Endothelial cell of umbilical vein (primary cell): ENCODE data around the gene NCOA7. TPM values are rescaled to one million over a fixed set of nuclear protein-coding genes. Genes with fewer than 3 reads are reported as not detected.

Experiments
- BruUV-seq: library from RNA; stranded (reverse); fragments of 400-500 nt; replicated peaks from 2 replicates; lab custom pipeline; 2021; lab: Mats Ljungman, UMichigan
- CTCF ChIA-PET: fragments of 300-600, 350-600 bp; sonication (Branson Sonifier 250); formaldehyde crosslinking; loops from one replicate; lab custom pipeline; 2021; ENCODE audit warnings: antibody characterized with exemption, inconsistent platforms; lab: Charles Lee
- POLR2A ChIA-PET: fragments of 300-600, 350-600 bp; sonication (Branson Sonifier 250); formaldehyde crosslinking; loops from one replicate; lab custom pipeline; 2021; ENCODE audit warnings: antibody characterized with exemption, inconsistent platforms; lab: Charles Lee
- DNase-seq: peaks from one replicate; pipeline ENCODE4 v3.0.0-alpha.2; 2011; ENCODE audit warnings: low read depth, low spot score
- FAIRE-seq: peaks from 2 replicates; lab custom pipeline; 2011; peaks lifted over from hg19 to GRCh38; lab: Jason Lieb, UNC
- H2AFZ ChIP-seq: 2 replicates; pipeline ENCODE4 v1.6.0; 2012; ENCODE audit warnings: low read depth, low read length, control low read depth, inconsistent platforms
- H3K27ac ChIP-seq: 2 replicates; pipeline ENCODE4 v1.5.1; 2011; ENCODE audit warnings: low read depth, mild to moderate bottlenecking, control low read depth, low read length, moderate library complexity; ENCODE audit not compliant: insufficient read depth
- H3K27me3 ChIP-seq, 2 experiments: 2 replicates each; pipeline versions ENCODE4 v1.6.0 to v1.6.1; 2011; ENCODE audit warnings: low read length in 2 of 2, mixed read lengths in 1 of 2; ENCODE audit not compliant: control insufficient read depth in 2 of 2, insufficient read depth in 2 of 2
- H3K36me3 ChIP-seq, 2 experiments: 2 replicates in 1 of 2; 3 replicates in 1 of 2; pipeline ENCODE4 v1.5.1; 2011; ENCODE audit warnings: low read length in 2 of 2, mild to moderate bottlenecking in 1 of 2, moderate library complexity in 1 of 2; ENCODE audit not compliant: control insufficient read depth in 2 of 2, insufficient read depth in 2 of 2; ENCODE audit errors: extremely low read depth in 1 of 2
- H3K4me1 ChIP-seq: 3 replicates; pipeline ENCODE4 v1.5.1; 2011; ENCODE audit warnings: mild to moderate bottlenecking, low read length; ENCODE audit not compliant: control insufficient read depth, insufficient read depth; ENCODE audit errors: extremely low read depth
- H3K4me2 ChIP-seq: 2 replicates; pipeline ENCODE4 v1.6.1; 2011; ENCODE audit warnings: low read length, control low read depth, mixed read lengths; ENCODE audit not compliant: insufficient read depth
- H3K4me3 ChIP-seq, 3 experiments: fragments of 200-600 bp in 1 of 3; sonication (generic), shearing (Covaris generic) in 1 of 3; replicated peaks in 1 of 3; 2 replicates each; pipeline ENCODE4 v1.5.1; 2011 to 2016; ENCODE audit warnings: control low read depth in 3 of 3, low read length in 3 of 3, mild to moderate bottlenecking in 2 of 3, inconsistent platforms in 1 of 3, low read depth in 1 of 3, moderate library complexity in 1 of 3; ENCODE audit not compliant: insufficient read depth in 1 of 3
- H3K79me2 ChIP-seq: 2 replicates; pipeline ENCODE4 v1.6.0; 2012; ENCODE audit warnings: low read length, inconsistent platforms; ENCODE audit not compliant: control insufficient read depth, insufficient read depth
- H3K9ac ChIP-seq: replicated peaks from 2 replicates; pipeline ENCODE3; 2011; ENCODE audit warnings: low read length, control low read depth; ENCODE audit not compliant: insufficient read depth; ENCODE audit errors: extremely low read depth
- H3K9me1 ChIP-seq: replicated peaks from 3 replicates; pipeline ENCODE4 v1.6.0; 2011; ENCODE audit warnings: mild to moderate bottlenecking, low read length; ENCODE audit not compliant: control insufficient read depth, insufficient read depth; ENCODE audit errors: extremely low read depth
- H3K9me3 ChIP-seq: replicated peaks from 2 replicates; pipeline ENCODE4 v1.5.1; 2012; ENCODE audit warnings: low read length, inconsistent platforms; ENCODE audit not compliant: control insufficient read depth, insufficient read depth
- H4K20me1 ChIP-seq: replicated peaks from 2 replicates; pipeline ENCODE3; 2011; ENCODE audit warnings: mild to moderate bottlenecking, low read length; ENCODE audit not compliant: control insufficient read depth, insufficient read depth; ENCODE audit errors: extremely low read depth
- CTCF ChIP-seq, 2 donors: IDR thresholded peaks; 1 replicate in 1 of 2; 2 replicates in 1 of 2; pipeline ENCODE4 v1.5.1; 2011; ENCODE audit warnings: low read length in 2 of 2, mild to moderate bottlenecking in 2 of 2, moderate library complexity in 2 of 2, control low read depth in 1 of 2, inconsistent platforms in 1 of 2, low read depth in 1 of 2; ENCODE audit not compliant: insufficient read depth in 1 of 2; ENCODE audit errors: extremely low read depth in 1 of 2
- EZH2 ChIP-seq: IDR thresholded peaks from 2 replicates; pipeline ENCODE4 v1.6.1; 2012; ENCODE audit warnings: borderline replicate concordance, low read depth, mild to moderate bottlenecking, moderate library complexity, low read length, inconsistent platforms; ENCODE audit not compliant: severe bottlenecking
- FOS ChIP-seq: IDR thresholded peaks from 2 replicates; pipeline ENCODE4 v1.6.1; 2011; ENCODE audit warnings: mild to moderate bottlenecking, low read length, moderate library complexity, borderline replicate concordance; ENCODE audit not compliant: insufficient read depth
- GATA2 ChIP-seq: IDR thresholded peaks from 2 replicates; pipeline ENCODE4 v1.7.0; 2011; ENCODE audit warnings: low read depth, mild to moderate bottlenecking, moderate library complexity, mixed read lengths, low read length; ENCODE audit not compliant: insufficient read length, insufficient read depth
- JUN ChIP-seq: IDR thresholded peaks from 2 replicates; pipeline ENCODE4 v1.6.1; 2011; ENCODE audit warnings: borderline replicate concordance, low read depth; ENCODE audit not compliant: insufficient read length, insufficient read depth
- MAX ChIP-seq: IDR thresholded peaks from 2 replicates; pipeline ENCODE4 v1.6.1; 2011; ENCODE audit not compliant: insufficient read depth, insufficient read length
- MYC ChIP-seq: IDR thresholded peaks from one replicate; pipeline ENCODE4 v1.6.1; 2011; ENCODE audit warnings: mild to moderate bottlenecking, low read depth, low read length
- POLR2A ChIP-seq: IDR thresholded peaks from 2 replicates; pipeline ENCODE4 v1.6.1; 2012; ENCODE audit warnings: low read depth, mild to moderate bottlenecking, control low read depth, low read length
- POLR2AphosphoS5 ChIP-seq: IDR thresholded peaks from 2 replicates; pipeline ENCODE4 v1.6.1; 2012; ENCODE audit warnings: low read depth, mild to moderate bottlenecking, control low read depth, low read length, moderate library complexity; ENCODE audit not compliant: insufficient read depth
- dilution Hi-C: fragments of 300-500 bp; cut with MboI; formaldehyde crosslinking; loops from one replicate; pipeline ENCODE4 v1.15.0; 2019; ENCODE audit warnings: low sequenced_read_pairs; ENCODE audit not compliant: extremely low pct_ligation_motif_present
- intact Hi-C: fragments of 100-400 bp; cut with micrococcal nuclease; formaldehyde crosslinking; loops from one replicate; pipeline ENCODE4 v1.10.0; 2022
- polyA plus RNA-seq, 4 experiments: library from polyadenylated mRNA; depleted of rRNA in 3 of 4; stranded (reverse) in 3 of 4; unstranded in 1 of 4; fragments of >200 nt; gene quantifications; 2 replicates each; pipeline versions ENCODE4 v1.2.1 to v1.2.3, GENCODE V29; 2011 to 2012; ENCODE audit warnings: missing spikeins in 1 of 4
- total RNA-seq: library from RNA; stranded (reverse); gene quantifications from 2 replicates; pipeline ENCODE4 v1.2.3, GENCODE V29; 2021

NCOA7 gene
- total and polyA plus RNA-seq, 2 donors (not counting 3 experiments of a cell fraction or from before 2014, with no cell fraction given), result 27.7 to 71.2 TPM

GRCh38 chr6:125832391-125833117 lies 41.8 kb downstream of the NCOA7 start:
- Histone ChIP-seq H3K9ac (no peak overlapping the region), H3K4me3 (no peak overlapping the region), H3K4me2 (no peak overlapping the region), H3K9me3 (no peaks in the 10 kb centered on the region), H4K20me1 (peaks cover 2% of the 10 kb centered on the region), H3K79me2 (peaks cover 17% of the 10 kb centered on the region), H3K9me1 (no peaks in the 10 kb centered on the region), H3K36me3 (peaks cover 0 to 3% of the 10 kb centered on the region in 2 experiments), H3K27ac (no peak overlapping the region), H3K27me3 (no peaks in the 10 kb centered on the region), H2AFZ (no peak overlapping the region), H3K4me1 (peaks cover 26% of the 10 kb centered on the region)
- TF ChIP-seq MYC (no peak), POLR2A (no peak), FOS (no peak), GATA2 (no peak), EZH2 (no peak), CTCF (IDR thresholded peaks at IDR 0.05; ENCODE audit: extremely low read depth in 1 of 2, insufficient read depth in 1 of 2, low read depth in 1 of 2, low read length in 2 of 2) (no peak), MAX (no peak), POLR2AphosphoS5 (no peak), JUN (no peak)
- ChIA-PET POLR2A (no interaction called here), CTCF (no interaction called here)
- intact Hi-C loops, result no loop called here
- DNase-seq (no peak), FAIRE-seq (peak; percentile 15)
- dilution Hi-C loops, result no loop called here
- no TSS peak for BruUV-seq
